ENCODE measurements around the gene COL5A1.

The COL5A1 gene

GRCh38 chr9:134792627-134793026 lies 151.0 kb downstream of the COL5A1 start:
- no peak for DNase-seq (ENCODE audit: low read depth)
- no peak for TF ChIP-seq CTCF (conservative IDR thresholded peaks at IDR 0.05; ENCODE audit: low read depth, low read length)
- H3K4me3 ChIP-seq (ENCODE audit: low read length) = no peak overlapping the region

- no peak for TF ChIP-seq CTCF (conservative IDR thresholded peaks at IDR 0.05; ENCODE audit: low read depth, low read length)
- H3K4me3 ChIP-seq (ENCODE audit: low read length) = no peak overlapping the region
- no peak for DNase-seq (ENCODE audit: low read depth)
Measured at GRCh38 chr9:134793288-134794188, 151.9 kb downstream of the COL5A1 start.

DNA sequence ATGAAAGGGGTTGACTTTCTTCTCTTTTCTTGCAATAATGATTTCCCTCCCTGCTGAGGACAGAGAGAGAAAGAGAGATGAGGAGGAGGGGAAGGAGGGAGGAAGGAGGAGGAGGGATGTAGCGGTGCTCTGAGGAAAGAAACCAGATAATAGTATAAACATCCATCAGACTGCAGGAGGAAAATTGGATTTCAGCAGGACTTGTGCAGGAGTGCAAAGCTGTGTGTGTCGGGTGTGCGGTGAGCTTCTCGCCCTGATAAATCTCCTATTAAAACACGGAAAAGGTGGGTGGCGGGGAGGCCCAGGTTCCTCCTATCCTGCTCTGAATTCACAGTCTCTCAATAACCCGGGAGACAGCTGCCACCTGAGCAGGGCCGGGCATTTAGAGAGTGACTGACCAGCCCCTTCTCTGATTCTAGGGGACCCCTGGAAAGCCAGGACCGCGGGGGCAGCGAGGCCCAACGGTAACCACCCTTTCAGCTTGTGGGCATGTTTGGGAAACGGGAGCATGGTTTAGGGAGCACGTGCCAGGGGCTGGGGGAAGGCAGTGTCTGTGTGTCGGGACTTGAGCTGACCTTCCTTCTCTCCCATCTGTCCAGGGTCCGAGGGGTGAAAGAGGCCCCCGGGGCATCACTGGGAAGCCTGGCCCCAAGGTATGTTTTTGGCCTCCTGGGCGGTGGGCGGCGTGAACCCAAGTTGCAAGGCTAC lies 153.2 kb downstream of the COL5A1 start:
- no peak for TF ChIP-seq CTCF (conservative IDR thresholded peaks at IDR 0.05; ENCODE audit: low read depth, low read length)
- no peak overlapping the region for H3K4me3 ChIP-seq (ENCODE audit: low read length)
- DNase-seq (ENCODE audit: low read depth) = no peak

- TF ChIP-seq CTCF (conservative IDR thresholded peaks at IDR 0.05; ENCODE audit: low read depth, low read length) = no peak
Measured at GRCh38 chr9:134795446-134795845, 153.8 kb downstream of the COL5A1 start.

DNA sequence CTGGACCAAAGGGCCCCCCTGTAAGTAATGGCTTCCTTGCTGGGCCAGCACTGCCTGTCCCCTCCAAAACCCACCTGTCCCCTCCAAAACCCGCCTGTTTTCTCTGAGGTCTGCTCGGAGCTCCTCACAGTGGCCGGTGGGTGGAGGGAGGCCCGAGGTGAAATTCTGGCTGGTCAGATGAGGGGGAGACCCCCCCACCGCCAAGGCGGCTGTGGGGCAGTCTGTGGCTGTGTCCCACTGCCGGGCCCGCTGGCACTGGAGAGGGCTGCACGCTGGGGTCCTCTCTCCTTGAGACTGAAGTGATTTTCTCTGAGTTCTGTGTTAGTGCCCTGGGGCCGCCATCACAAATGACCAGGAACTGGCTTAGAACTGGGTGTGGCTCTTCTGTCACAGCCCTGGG lies 155.3 kb downstream of the COL5A1 start:
- DNase-seq (ENCODE audit: low read depth) = no peak
- H3K4me3 ChIP-seq (ENCODE audit: low read length) = no peak overlapping the region
- TF ChIP-seq CTCF (conservative IDR thresholded peaks at IDR 0.05; ENCODE audit: low read depth, low read length) = no peak

More at GRCh38 chr9:134795446-134795845, 153.8 kb downstream of the COL5A1 start:
- DNase-seq (ENCODE audit: low read depth) = no peak
- H3K4me3 ChIP-seq (ENCODE audit: low read length) = no peak overlapping the region

DNA sequence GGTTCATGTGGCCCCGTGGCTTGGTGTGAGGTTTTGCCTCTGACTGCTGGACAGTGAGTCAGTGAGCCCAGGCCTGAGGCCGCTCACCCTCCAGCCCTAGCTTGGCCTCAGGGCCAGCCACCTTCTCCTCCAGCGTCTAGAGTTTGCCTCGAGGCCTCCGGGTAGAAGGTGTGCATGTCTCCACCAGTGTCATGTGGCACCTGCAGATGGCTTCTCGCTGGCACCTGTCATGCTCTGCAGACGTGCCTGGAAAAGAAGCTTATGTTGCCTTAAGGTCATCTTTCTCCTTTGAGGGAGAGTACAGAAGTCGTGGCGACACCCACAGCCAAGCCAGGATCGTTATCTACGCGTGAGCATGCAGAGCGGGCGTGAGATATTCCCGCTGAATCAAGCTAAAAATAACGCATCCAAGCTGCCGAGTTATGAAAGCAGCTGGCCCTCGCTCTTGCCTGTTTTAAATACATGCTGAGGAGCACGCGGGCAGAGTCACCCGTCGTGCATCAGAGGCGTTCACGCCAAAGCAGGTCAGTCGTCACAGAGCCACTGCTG lies 159.3 kb downstream of the COL5A1 start:
- TF ChIP-seq CTCF (conservative IDR thresholded peaks at IDR 0.05; ENCODE audit: low read depth, low read length) = no peak
- DNase-seq (ENCODE audit: low read depth) = no peak
- H3K4me3 ChIP-seq (ENCODE audit: low read length) = no peak overlapping the region
